Measurements from ENCODE around the gene RANBP17. TPM values are rescaled to one million over a fixed set of nuclear protein-coding genes. Genes with fewer than 3 reads are reported as not detected.

Gene RANBP17
- total RNA-seq, 8 experiments from 2014 or later, result 3.8 to 43.9 (median 25.5) TPM; not detected in 1

DNA sequence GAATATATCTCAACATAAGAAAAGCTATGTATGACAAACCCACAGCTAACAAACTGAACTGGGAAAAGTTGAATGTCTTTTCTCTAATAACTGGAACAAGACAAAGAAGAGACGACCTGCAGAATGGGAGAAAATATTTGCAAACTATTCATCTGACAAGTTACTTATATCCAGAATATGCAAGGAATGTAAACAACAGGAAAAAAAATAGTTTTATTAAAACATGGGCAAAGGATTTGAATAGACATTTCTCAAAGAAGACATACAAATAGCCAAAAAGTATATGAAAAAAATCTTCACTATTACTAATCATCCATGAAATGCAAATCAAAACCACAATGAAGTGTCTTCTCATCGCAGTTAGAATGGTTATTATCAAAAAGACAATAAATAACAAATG, 265.5 kb downstream of the RANBP17 start:
- H3K27ac ChIP-seq, result no peak overlapping the region
- in situ Hi-C loops (cut with MboI; ENCODE audit: low pct_unique_long_range_greater_than_20kb in 2 of 9, low sequenced_read_pairs in 9 of 9, unreplicated experiment in 9 of 9), result no loop called here
- 10 to 100% (median 84%) methylated on average over 1 to 2 of the region's 2 CpGs for WGBS, 10 experiments
- peaks cover 0 to 14% of the 10 kb centered on the region in 2 donors for H3K4me1 ChIP-seq (replicated peaks in 1 of 2)
- no peak overlapping the region for H3K4me3 ChIP-seq
- ATAC-seq (replicated peaks in 6 of 8), result no peak

DNA sequence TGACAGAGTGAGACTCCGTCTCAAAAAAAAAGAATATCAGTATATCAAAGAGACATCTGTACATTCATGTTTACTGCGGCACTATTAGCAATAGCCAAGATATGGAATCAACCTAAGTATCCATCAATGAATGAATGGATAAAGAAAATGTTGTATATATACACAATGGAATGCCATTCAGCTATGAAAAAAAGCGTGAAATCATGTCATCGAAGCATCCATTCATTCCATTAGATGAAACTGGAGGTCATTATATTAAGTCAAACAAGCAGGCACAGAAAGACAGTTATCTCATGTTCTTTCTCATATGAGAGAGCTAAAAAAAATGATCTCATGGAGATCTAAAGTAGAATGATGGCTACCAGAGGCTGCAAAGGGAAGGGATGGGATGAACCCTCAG, 266.3 kb downstream of the RANBP17 start:
- no peak overlapping the region for H3K4me3 ChIP-seq
- WGBS, 10 experiments, result 24 to 100% (median 93%) methylated on average over 2 to 4 of the region's 4 CpGs; no CpG with 5 or more reads in 2 of the 10 experiments
- ATAC-seq (replicated peaks in 6 of 8), result no peak
- H3K27ac ChIP-seq, result no peak overlapping the region
- peaks cover 0 to 14% of the 10 kb centered on the region in 2 donors for H3K4me1 ChIP-seq (replicated peaks in 1 of 2)
- in situ Hi-C loops (cut with MboI; ENCODE audit: low pct_unique_long_range_greater_than_20kb in 2 of 9, low sequenced_read_pairs in 9 of 9, unreplicated experiment in 9 of 9), result no loop called here

DNA sequence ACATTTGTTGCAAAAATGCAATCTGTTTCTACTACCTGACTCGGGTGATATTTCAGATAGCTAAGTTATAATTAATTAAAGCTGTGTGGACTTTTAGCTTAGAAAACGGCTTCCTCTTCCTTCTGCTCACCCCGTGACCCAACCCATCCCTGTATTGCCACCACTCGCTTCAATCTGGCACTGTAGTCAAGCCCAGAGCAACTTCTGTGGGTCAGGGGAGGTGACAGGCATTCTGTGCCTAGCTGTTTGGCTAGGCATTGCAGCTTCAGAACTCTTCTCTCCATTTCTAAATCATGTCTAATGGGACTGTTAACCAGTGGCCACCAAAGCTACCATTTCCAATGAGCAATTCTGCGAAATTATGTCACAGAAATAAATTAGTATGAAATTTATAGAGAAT, 267.5 kb downstream of the RANBP17 start:
- in situ Hi-C loops (cut with MboI; ENCODE audit: low pct_unique_long_range_greater_than_20kb in 2 of 9, low sequenced_read_pairs in 9 of 9, unreplicated experiment in 9 of 9), result no loop called here
- no peak for ATAC-seq (replicated peaks in 6 of 8)

DNA sequence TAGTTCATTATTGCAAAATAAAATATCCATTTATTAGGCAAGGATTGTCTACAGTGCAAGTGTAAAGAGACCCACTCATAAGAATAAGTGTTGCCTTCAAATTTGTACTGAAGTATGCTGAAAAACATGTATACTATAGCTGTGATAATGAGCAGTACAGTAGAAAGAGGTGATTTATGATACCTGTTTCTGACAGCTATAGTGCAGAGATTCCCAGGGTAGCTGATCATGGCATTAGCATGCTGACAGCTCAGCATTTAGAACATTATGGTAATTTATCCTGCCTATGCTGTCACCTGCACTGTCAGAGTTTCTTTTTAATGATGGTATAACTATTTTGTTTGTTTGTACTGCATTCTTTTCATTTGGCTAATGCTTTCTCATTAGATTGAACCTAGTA, 269.7 kb downstream of the RANBP17 start:
- H3K4me1 ChIP-seq (replicated peaks in 1 of 2), result peaks cover 0 to 14% of the 10 kb centered on the region in 2 donors
- no peak overlapping the region for H3K27ac ChIP-seq
- ATAC-seq (replicated peaks in 6 of 8), result peak in 6 of 8 experiments; percentile 32 to 100 (median 99)
- in situ Hi-C loops (cut with MboI; ENCODE audit: low pct_unique_long_range_greater_than_20kb in 2 of 9, low sequenced_read_pairs in 9 of 9, unreplicated experiment in 9 of 9), result no loop called here
- H3K4me3 ChIP-seq, result no peak overlapping the region

More for the DNA sequence above, 267.5 kb downstream of the RANBP17 start:
- WGBS, 10 experiments, result 0 to 93% (median 80%) methylated on average over 1 to 5 of the region's 5 CpGs; no CpG with 5 or more reads in 1 of the 10 experiments
- H3K4me3 ChIP-seq, result no peak overlapping the region
- H3K27ac ChIP-seq, result no peak overlapping the region
- H3K4me1 ChIP-seq (replicated peaks in 1 of 2), result peaks cover 0 to 14% of the 10 kb centered on the region in 2 donors

DNA sequence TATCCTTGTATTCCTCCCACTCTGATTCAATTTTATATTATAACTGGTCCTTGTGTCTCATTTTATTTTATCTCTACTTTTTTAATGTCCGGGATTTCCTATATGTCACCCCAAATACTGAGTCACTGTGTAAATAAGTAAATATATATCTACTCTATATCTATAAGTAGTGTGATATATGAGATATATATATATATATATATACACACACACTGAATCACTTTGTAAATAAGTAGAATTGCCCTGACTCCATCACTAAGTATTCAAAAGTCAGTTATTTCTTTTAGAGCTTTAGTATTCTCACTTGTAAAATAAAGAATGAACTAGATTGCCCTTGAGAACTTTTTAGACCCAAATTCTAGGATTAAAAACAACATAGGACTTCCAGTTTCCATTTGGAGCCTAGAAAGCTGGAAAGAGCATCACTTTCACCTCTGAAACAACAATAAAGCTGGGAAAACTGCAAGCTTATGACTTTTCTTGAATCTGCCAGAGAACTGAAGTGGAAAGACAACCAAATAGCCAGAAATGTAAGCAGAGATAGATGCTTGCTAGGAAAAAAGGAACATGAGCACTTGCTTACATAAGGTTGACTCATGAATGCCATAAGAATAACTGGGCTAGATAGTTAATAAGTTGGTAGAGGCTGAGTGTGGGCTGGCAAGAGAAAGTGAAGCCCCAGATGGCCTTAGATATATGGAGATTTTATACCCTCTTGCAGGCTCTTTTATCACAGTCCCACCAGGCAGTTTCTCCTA, 276.1 kb downstream of the RANBP17 start:
- no peak overlapping the region for H3K27ac ChIP-seq
- WGBS, 10 experiments, result 0 to 100% (median 83%) methylated on average over 1 of the region's 1 CpG; no CpG with 5 or more reads in 3 of the 10 experiments
- no peak for ATAC-seq (replicated peaks in 6 of 8)
- peaks cover 0 to 1% of the 10 kb centered on the region in 2 donors for H3K4me1 ChIP-seq (replicated peaks in 1 of 2)
- H3K4me3 ChIP-seq, result no peak overlapping the region
- in situ Hi-C loops (cut with MboI; ENCODE audit: low pct_unique_long_range_greater_than_20kb in 2 of 9, low sequenced_read_pairs in 9 of 9, unreplicated experiment in 9 of 9), result no loop called here

DNA sequence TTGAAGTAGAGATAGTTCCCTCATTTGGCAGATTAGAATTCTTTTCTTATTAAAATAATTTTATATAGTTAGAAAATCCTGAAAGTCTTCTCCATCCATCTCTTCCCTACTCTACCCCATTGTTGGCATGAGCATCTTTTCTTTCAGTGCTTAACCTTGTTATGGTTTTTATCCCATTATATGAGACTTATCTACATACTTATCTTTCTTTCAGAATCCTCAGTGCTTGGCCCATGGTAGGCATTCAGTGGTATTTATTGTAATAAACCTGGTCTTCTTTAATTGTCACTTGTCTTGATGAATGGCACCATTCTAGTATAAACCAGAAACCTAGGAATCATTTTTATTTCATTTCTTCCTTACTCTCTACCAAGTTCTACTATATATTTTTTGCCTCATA, 277.4 kb downstream of the RANBP17 start:
- no peak for ATAC-seq (replicated peaks in 6 of 8)
- peaks cover 0 to 2% of the 10 kb centered on the region in 2 donors for H3K4me1 ChIP-seq (replicated peaks in 1 of 2)
- in situ Hi-C loops (cut with MboI; ENCODE audit: low pct_unique_long_range_greater_than_20kb in 2 of 9, low sequenced_read_pairs in 9 of 9, unreplicated experiment in 9 of 9), result no loop called here
- no peak overlapping the region for H3K27ac ChIP-seq
- no peak overlapping the region for H3K4me3 ChIP-seq

DNA sequence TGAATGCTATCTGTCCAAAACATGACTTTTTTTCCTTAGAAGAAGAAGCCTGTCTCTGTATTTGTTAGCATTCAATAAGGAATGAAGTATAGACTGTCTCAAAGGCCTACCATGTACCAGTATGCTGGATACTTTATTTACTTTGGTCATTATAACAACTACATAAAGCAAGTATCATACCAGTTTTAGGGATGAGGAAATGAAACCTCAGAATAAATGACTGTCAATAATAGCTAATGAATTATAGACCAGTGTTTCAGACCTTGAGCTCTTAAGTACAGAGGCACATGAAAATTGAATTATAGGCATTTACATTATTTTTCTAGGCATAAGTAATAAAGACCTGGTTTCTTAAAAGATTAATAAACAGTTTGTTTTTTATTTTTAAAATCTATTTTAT, 280.8 kb downstream of the RANBP17 start:
- Histone ChIP-seq H3K4me3 (no peak overlapping the region), H3K27ac (no peak overlapping the region), H3K4me1 (replicated peaks in 1 of 2) (peaks cover 0 to 2% of the 10 kb centered on the region in 2 donors)
- ATAC-seq (replicated peaks in 6 of 8), result no peak
- in situ Hi-C loops (cut with MboI; ENCODE audit: low pct_unique_long_range_greater_than_20kb in 2 of 9, low sequenced_read_pairs in 9 of 9, unreplicated experiment in 9 of 9), result no loop called here

DNA sequence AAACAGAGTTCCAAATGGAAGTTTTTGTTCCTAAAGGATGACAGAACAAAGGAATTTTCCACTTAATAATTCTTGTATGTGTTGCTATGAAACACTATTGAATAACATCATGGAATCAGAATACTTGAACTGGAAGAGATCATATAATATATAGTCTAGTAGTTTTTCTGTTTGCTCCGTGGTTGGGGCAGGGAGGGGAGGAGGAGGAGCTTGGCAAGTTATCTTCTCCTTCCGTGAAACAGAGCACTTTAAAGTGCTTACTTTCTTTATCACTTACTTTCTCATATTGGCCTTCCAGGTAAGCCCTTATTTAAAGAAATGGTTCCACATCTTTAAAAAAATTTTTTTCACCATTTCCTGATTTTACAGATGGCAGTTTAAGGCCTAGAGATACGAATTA, 281.4 kb downstream of the RANBP17 start:
- in situ Hi-C loops (cut with MboI; ENCODE audit: low pct_unique_long_range_greater_than_20kb in 2 of 9, low sequenced_read_pairs in 9 of 9, unreplicated experiment in 9 of 9), result no loop called here

DNA sequence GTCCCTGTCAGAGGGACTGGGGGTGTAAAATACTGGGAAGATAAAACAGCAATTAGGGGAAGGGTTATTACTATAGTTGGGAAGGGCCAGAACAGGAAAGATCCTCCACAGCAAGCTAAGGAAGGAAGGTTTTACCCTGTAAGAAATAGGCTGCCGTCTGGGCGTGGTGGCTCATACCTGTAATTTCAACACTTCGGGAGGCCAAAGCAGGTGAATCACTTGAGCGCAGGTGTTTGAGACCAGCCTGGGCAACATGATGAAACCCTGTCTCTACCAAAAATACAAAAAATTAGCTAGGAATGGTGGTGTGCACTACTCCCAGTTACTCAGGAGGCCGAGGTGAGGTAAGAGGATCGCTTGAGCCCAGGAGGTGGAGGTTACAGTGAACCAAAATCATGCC, 282.1 kb downstream of the RANBP17 start:
- no peak for ATAC-seq (replicated peaks in 6 of 8)
- H3K4me3 ChIP-seq, result no peak overlapping the region

More for the DNA sequence above, 281.4 kb downstream of the RANBP17 start:
- no peak for ATAC-seq (replicated peaks in 6 of 8)
- Histone ChIP-seq H3K4me3 (no peak overlapping the region), H3K4me1 (replicated peaks in 1 of 2) (peaks cover 0 to 2% of the 10 kb centered on the region in 2 donors), H3K27ac (no peak overlapping the region)
- WGBS, 10 experiments, result 0 to 92% (median 71%) methylated on average over 1 to 3 of the region's 3 CpGs

DNA sequence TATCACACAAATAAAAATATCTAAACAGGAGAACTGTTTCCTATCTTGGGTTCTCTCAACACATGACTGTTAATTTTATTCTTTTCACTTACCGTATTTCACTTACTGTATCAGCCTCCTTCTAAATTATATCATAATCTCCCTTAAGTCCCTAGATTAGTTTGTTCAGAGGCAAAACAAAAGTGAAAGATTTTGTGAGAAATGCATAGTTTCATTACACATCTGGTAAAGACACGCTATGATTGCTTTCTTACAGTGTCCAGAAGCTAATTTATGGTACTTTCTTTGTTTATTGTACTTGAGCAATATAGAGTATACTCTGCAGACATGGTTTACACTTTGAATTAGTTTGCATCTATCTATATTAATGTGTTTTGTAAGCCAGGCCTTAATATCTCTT, 287.5 kb downstream of the RANBP17 start:
- WGBS, 10 experiments, result 38 to 100% (median 76%) methylated on average over 1 to 2 of the region's 2 CpGs; no CpG with 5 or more reads in 2 of the 10 experiments
- in situ Hi-C loops (cut with MboI; ENCODE audit: low pct_unique_long_range_greater_than_20kb in 2 of 9, low sequenced_read_pairs in 9 of 9, unreplicated experiment in 9 of 9), result no loop called here
- H3K4me3 ChIP-seq, result no peak overlapping the region
- ATAC-seq (replicated peaks in 6 of 8), result no peak
- H3K4me1 ChIP-seq (replicated peaks in 1 of 2), result peaks cover 0 to 8% of the 10 kb centered on the region in 2 donors
- no peak overlapping the region for H3K27ac ChIP-seq

More for the DNA sequence above, 282.1 kb downstream of the RANBP17 start:
- Histone ChIP-seq H3K4me1 (replicated peaks in 1 of 2) (peaks cover 0 to 2% of the 10 kb centered on the region in 2 donors), H3K27ac (no peak overlapping the region)
- 30 to 98% (median 90%) methylated on average over 2 to 6 of the region's 6 CpGs for WGBS, 10 experiments
- in situ Hi-C loops (cut with MboI; ENCODE audit: low pct_unique_long_range_greater_than_20kb in 2 of 9, low sequenced_read_pairs in 9 of 9, unreplicated experiment in 9 of 9), result no loop called here

DNA sequence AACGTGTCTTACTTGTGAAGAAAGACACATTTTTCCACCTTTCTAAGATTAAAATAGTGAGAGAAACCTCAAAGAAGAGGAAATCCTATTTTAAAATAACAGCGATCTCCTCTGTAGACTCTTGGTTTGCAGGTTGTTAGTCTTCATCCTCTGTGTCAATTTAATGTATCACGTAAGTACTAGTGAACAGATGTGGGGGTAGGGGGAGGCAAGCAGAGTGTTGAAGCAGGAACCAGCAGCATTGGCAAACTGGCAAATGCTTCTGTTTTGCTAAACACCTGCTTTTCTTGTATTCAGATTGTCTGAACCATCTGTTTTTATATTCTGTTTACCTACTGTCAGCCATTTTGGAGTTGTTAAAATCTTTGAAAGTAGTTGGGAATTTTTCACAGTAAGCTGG, 288.0 kb downstream of the RANBP17 start:
- Histone ChIP-seq H3K27ac (no peak overlapping the region), H3K4me1 (replicated peaks in 1 of 2) (peaks cover 0 to 8% of the 10 kb centered on the region in 2 donors), H3K4me3 (no peak overlapping the region)
- no peak for ATAC-seq (replicated peaks in 6 of 8)
- 25 to 100% (median 86%) methylated on average over 1 to 3 of the region's 3 CpGs; no CpG with 5 or more reads in 1 of the 10 experiments for WGBS, 10 experiments
- in situ Hi-C loops (cut with MboI; ENCODE audit: low pct_unique_long_range_greater_than_20kb in 2 of 9, low sequenced_read_pairs in 9 of 9, unreplicated experiment in 9 of 9), result no loop called here

DNA sequence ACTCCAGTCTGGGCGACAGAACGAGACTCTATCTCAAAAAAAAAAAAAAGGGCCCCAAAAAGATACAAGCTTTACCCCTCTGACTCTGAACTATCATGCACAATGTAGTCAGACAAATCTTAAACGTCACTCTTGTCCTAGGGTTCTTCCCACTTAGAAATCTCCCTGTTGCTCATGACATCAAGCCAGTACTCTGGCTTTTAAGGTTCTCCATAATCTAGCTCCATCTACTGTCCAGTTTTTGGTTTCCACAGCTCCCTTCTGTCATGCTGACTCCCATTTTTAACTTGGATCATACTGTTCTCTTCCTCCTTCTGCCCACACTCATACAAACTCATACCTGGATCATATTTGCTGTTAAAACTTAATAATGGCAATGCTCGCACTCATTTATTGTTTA, 290.6 kb downstream of the RANBP17 start:
- Histone ChIP-seq H3K27ac (no peak overlapping the region), H3K4me1 (replicated peaks in 1 of 2) (peaks cover 0 to 17% of the 10 kb centered on the region in 2 donors), H3K4me3 (no peak overlapping the region)
- in situ Hi-C loops (cut with MboI; ENCODE audit: low pct_unique_long_range_greater_than_20kb in 2 of 9, low sequenced_read_pairs in 9 of 9, unreplicated experiment in 9 of 9), result no loop called here
- WGBS, 10 experiments, result 31 to 100% (median 81%) methylated on average over 1 to 4 of the region's 4 CpGs
- ATAC-seq (replicated peaks in 6 of 8), result peak in 2 of 8 experiments; percentile 37 to 55

DNA sequence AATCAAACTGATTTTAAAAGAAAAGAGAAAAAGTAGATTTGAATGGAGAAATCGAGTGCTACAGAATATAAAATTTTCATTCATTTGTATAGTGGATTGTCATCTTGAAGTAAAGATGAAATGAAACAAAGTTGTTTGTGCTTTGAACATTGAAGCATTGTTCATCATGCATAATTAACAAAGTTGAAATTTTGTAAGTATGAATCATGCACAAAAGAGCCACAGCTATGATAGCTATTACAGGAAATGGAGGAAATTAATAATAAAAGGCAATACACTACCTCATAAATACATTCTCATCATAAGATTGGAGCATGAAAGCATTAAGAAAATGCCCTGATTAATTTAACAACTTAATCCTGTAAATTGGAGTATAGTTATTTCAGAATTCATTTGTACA, 293.8 kb downstream of the RANBP17 start:
- peaks cover 0 to 21% of the 10 kb centered on the region in 2 donors for H3K4me1 ChIP-seq (replicated peaks in 1 of 2)
- 21 to 100% (median 81%) methylated on average over 1 of the region's 1 CpG for WGBS, 10 experiments
- ATAC-seq (replicated peaks in 6 of 8), result no peak
- H3K4me3 ChIP-seq, result no peak overlapping the region
- in situ Hi-C loops (cut with MboI; ENCODE audit: low pct_unique_long_range_greater_than_20kb in 2 of 9, low sequenced_read_pairs in 9 of 9, unreplicated experiment in 9 of 9), result no loop called here
- H3K27ac ChIP-seq, result no peak overlapping the region

DNA sequence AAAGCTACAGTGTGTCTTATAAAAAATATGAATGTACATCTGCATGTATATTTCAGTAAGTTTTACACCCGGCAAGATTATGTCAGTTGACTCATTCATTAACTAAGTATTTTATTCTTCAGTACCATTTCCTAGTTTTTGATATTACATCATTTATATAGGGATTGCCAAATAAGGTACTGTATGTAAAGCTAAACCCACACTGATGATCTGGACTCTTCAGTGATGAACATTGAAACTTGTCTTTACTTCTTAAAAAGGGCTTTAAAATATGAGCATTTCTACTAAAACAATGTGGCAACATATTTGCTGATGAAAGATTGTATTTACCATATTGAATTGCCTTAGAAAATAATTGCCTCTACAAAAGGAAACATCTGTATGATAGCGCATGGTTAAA, 295.5 kb downstream of the RANBP17 start:
- no peak for ATAC-seq (replicated peaks in 6 of 8)
- in situ Hi-C loops (cut with MboI; ENCODE audit: low pct_unique_long_range_greater_than_20kb in 2 of 9, low sequenced_read_pairs in 9 of 9, unreplicated experiment in 9 of 9), result no loop called here
- WGBS, 10 experiments, result 36 to 100% (median 88%) methylated on average over 1 to 2 of the region's 2 CpGs
- Histone ChIP-seq H3K4me1 (replicated peaks in 1 of 2) (peaks cover 0 to 16% of the 10 kb centered on the region in 2 donors), H3K27ac (no peak overlapping the region), H3K4me3 (no peak overlapping the region)
